ENCODE results near the gene DEFB118.
"Not testable (repeated sequence)": the region's sequence is repeated elsewhere in the genome, so short reads cannot be mapped to it uniquely, and the experiment has no call there.

DEFB118 gene, protein sequence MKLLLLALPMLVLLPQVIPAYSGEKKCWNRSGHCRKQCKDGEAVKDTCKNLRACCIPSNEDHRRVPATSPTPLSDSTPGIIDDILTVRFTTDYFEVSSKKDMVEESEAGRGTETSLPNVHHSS

DNA sequence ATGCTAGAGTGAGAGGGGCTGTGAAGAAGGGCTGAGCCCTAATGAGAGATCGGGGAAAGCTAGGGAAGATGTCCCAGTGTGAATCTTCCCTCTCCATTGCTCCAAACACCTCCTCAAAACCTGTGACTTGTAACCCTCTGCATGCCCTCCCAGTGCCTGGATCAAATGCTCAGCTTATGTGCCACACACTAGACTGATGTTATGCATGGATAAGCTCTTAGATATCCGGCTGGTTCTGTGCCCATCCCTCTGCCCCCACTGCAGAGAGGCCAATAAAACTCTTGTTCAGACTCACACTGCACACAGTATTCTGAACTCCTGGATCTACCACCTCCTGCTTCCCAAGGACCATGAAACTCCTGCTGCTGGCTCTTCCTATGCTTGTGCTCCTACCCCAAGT, at the start of gene DEFB118:
Gene DEFB118 (plus strand): TSS at position 301 of the 400 bp plus-strand sequence. CDS start 50 bp downstream, at position 351.
- TF ChIP-seq, protein P1, sequence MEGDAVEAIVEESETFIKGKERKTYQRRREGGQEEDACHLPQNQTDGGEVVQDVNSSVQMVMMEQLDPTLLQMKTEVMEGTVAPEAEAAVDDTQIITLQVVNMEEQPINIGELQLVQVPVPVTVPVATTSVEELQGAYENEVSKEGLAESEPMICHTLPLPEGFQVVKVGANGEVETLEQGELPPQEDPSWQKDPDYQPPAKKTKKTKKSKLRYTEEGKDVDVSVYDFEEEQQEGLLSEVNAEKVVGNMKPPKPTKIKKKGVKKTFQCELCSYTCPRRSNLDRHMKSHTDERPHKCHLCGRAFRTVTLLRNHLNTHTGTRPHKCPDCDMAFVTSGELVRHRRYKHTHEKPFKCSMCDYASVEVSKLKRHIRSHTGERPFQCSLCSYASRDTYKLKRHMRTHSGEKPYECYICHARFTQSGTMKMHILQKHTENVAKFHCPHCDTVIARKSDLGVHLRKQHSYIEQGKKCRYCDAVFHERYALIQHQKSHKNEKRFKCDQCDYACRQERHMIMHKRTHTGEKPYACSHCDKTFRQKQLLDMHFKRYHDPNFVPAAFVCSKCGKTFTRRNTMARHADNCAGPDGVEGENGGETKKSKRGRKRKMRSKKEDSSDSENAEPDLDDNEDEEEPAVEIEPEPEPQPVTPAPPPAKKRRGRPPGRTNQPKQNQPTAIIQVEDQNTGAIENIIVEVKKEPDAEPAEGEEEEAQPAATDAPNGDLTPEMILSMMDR (IDR thresholded peaks at IDR 0.05; ENCODE audit: low read depth, low read length), result no peak
- no peak for DNase-seq (ENCODE audit: extremely low read depth, low read depth)

DNA sequence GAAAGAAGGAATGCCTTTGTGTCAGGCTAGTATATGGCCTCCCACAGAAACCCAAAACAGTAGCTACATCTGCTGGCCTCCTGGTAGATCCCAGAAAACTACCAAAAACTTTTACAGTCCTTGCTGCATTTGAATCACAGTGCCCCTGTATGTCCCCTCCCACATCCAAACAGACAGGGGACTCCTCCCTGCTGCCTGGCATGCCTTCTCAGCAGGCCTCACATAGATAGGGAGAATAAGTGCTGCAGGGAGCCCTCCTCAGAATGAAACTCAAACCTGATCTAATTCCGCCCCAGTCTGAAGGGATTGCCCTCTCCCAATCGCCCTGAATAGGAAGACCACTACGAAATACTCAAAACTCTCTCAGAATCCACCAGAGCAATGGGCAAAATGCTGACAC, 45.9 kb upstream of the DEFB118 start:
- TF ChIP-seq, protein P1 (IDR thresholded peaks at IDR 0.05; ENCODE audit: low read depth, low read length), result no peak
- DNase-seq (ENCODE audit: extremely low read depth, low read depth), result no peak

DNA sequence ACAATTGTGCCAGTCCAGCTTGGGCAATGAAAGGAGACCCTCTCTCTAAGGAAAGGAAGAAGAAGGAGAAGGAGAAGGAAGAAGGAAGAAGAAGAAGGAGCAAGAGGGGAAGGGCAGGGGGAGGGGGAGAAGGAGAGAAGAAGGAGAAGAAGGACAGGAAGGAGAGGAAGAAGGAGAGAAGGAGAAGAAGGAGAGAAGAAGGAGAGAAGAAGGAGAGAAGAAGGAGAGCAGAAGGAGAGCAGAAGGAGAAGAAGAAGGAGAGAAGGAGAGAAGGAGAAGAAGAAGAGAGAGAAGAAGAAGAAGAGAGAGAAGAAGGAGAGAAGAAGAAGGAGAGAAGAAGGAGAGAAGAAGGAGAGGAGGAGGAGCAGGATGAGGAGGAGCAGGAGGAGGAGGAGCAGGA, 37.5 kb upstream of the DEFB118 start:
- TF ChIP-seq, protein P1 (IDR thresholded peaks at IDR 0.05; ENCODE audit: low read depth, low read length), result no peak
- no peak for DNase-seq (ENCODE audit: extremely low read depth, low read depth)

DNA sequence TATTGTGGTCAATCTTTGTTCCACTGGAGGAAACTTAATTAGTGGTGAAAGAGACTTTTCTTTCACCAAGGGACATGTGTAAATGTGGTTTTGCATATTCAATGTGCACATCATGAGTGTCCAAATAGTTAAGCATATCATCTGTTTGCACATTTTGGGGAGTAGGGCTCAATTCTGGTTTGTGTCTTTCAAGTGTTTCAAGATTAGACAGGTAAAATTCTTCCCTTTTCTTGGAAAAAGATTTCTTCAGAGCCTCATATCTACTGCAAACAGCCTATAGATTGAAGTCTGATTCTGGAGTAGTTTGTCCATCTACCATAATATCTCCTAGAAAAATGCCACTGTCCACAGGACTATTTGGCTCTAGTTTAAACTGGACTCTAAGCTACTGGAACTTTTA, 26.9 kb upstream of the DEFB118 start:
- TF ChIP-seq, protein P1 (IDR thresholded peaks at IDR 0.05; ENCODE audit: low read depth, low read length), result no peak
- no peak for DNase-seq (ENCODE audit: extremely low read depth, low read depth)

DNA sequence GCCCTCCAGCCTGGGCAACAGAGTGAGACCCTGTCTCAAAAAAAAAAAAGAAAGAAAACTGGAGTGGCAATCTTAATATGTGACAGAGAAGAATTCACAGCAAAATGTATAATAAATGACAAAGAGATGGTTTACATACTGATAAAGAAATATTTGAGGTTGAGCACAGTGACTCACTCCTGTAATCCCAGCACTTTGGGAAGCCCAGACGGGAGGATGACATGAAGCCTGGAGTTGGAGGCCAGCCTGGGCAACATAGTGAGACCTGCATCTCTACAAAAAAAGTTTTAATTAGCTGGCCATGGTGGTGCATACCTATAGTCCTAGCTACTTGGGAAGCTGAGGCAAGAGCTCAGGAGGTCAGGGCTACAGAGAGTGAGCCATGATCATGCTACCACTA, 12.4 kb upstream of the DEFB118 start:
- no peak for DNase-seq (ENCODE audit: extremely low read depth, low read depth)
- TF ChIP-seq, protein P1 (IDR thresholded peaks at IDR 0.05; ENCODE audit: low read depth, low read length), result no peak

DNA sequence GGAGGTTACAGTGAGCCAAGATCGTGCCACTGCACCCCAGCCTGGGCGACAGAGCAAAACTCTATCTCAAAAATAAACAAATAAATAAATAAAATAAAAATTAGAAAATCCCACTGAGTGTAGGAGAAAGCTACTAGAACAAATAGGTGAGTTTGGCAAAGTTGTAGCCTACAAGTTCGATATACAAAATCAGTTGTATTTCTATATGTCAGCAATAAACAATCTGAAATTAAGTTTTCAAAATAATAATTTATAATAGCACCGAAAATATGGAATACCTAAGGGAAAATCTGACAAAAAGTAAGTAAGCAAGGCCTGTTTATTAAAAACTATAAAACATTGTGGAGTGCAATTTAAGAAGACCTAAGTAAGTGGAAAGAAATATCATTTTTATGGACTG, 5.1 kb upstream of the DEFB118 start:
- no peak for DNase-seq (ENCODE audit: extremely low read depth, low read depth)
- TF ChIP-seq, protein P1 (IDR thresholded peaks at IDR 0.05; ENCODE audit: low read depth, low read length), result no peak

DNA sequence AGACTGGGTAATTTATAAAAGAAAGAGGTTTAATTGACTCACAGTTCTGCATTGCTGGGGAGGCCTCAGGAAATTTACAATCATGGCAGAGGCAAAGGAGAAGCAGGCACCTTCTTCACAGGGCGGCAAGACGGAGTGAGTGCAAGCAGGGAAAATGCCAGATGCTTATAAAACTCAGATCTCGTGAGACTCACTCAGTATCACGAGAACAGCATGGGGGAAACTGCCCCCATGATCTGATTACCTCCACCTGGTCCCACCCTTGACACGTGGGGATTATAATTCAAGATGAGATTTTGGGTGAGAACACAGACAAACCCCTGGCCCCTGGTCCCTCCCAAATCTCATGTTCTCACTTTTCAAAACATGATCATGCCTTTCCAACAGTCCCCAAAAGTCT, 4.1 kb upstream of the DEFB118 start:
- DNase-seq (ENCODE audit: extremely low read depth, low read depth), result not testable (repeated sequence)

DNA sequence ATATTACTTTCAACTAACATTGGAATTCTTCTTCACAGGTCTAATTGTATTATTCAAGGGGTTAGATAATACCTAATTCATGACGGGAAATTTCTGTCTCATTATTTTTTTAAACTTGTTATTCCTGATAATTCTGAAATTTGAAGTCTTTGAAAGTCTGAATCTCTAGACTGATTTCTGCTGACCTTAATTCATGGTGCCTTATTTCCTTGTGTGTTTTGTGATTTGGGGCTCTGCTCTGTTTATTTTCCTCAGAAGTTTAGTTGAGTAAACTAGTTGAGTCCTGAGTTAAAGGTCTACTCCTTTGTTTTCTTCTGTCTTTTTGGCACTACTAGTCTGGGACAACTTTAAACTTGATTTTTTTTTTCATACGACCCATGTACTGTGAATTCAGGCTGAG, 5.9 kb downstream of the DEFB118 start:
- TF ChIP-seq, protein P1 (IDR thresholded peaks at IDR 0.05; ENCODE audit: low read depth, low read length), result no peak
- DNase-seq (ENCODE audit: extremely low read depth, low read depth), result no peak

All from AG09319 (cell line).